ENCODE measurements around the gene LEKR1. TPM values are rescaled to one million over a fixed set of nuclear protein-coding genes. Genes with fewer than 3 reads are reported as not detected.
"Not testable (repeated sequence)": the region's sequence is repeated elsewhere in the genome, so short reads cannot be mapped to it uniquely, and the experiment has no call there.

The LEKR1 gene
- polyA plus RNA-seq, 4 donors, result 0.59 to 4.1 (median 2.4) TPM

- DNase-seq (ENCODE audit: low read depth in 4 of 4, low spot score in 3 of 4), result no peak
These were observed 22.0 kb upstream of the LEKR1 start for GRCh38 chr3:156803952-156804741.

- no peak for DNase-seq (ENCODE audit: low read depth in 4 of 4, low spot score in 3 of 4)
These were observed 19.5 kb upstream of the LEKR1 start for GRCh38 chr3:156806698-156807097.

GRCh38 chr3:156808025-156808424 lies 18.1 kb upstream of the LEKR1 start:
- DNase-seq (ENCODE audit: low read depth in 4 of 4, low spot score in 3 of 4), result no peak

- DNase-seq (ENCODE audit: low read depth in 4 of 4, low spot score in 3 of 4), result no peak
These were observed 14.9 kb upstream of the LEKR1 start for GRCh38 chr3:156811089-156811862.

- DNase-seq (ENCODE audit: low read depth in 4 of 4, low spot score in 3 of 4), result no peak
These were observed 13.4 kb upstream of the LEKR1 start for GRCh38 chr3:156812521-156813335.

- no peak for DNase-seq (ENCODE audit: low read depth in 4 of 4, low spot score in 3 of 4)
These were observed 11.9 kb upstream of the LEKR1 start for GRCh38 chr3:156814295-156814694.

- no peak for DNase-seq (ENCODE audit: low read depth in 4 of 4, low spot score in 3 of 4)
These were observed 9.9 kb upstream of the LEKR1 start for GRCh38 chr3:156816091-156816793.

- DNase-seq (ENCODE audit: low read depth in 4 of 4, low spot score in 3 of 4), result peak in 2 of 4 donors; percentile 50 to 61
These were observed 9.1 kb upstream of the LEKR1 start for GRCh38 chr3:156816794-156817645.

- DNase-seq (ENCODE audit: low read depth in 4 of 4, low spot score in 3 of 4), result no peak
These were observed 8.4 kb upstream of the LEKR1 start for GRCh38 chr3:156817646-156818272.

- DNase-seq (ENCODE audit: low read depth in 4 of 4, low spot score in 3 of 4), result no peak
These were observed 7.9 kb upstream of the LEKR1 start for GRCh38 chr3:156818273-156818651.

GRCh38 chr3:156818890-156819289 lies 7.3 kb upstream of the LEKR1 start:
- DNase-seq (ENCODE audit: low read depth in 4 of 4, low spot score in 3 of 4), result no peak

- no peak for DNase-seq (ENCODE audit: low read depth in 4 of 4, low spot score in 3 of 4)
These were observed 6.1 kb upstream of the LEKR1 start for GRCh38 chr3:156819842-156820691.

- DNase-seq (ENCODE audit: low read depth in 4 of 4, low spot score in 3 of 4), result no peak
These were observed 5.5 kb upstream of the LEKR1 start for GRCh38 chr3:156820692-156821080.

GRCh38 chr3:156822626-156823260 lies 3.4 kb upstream of the LEKR1 start:
- DNase-seq (ENCODE audit: low read depth in 4 of 4, low spot score in 3 of 4), result not testable (repeated sequence)

- no peak for DNase-seq (ENCODE audit: low read depth in 4 of 4, low spot score in 3 of 4)
These were observed 384 bp upstream of the LEKR1 start for GRCh38 chr3:156825795-156826143.

- no peak for DNase-seq (ENCODE audit: low read depth in 4 of 4, low spot score in 3 of 4)
These were observed 1.0 kb downstream of the LEKR1 start for GRCh38 chr3:156826896-156827882.

GRCh38 chr3:156831006-156831405 lies 4.9 kb downstream of the LEKR1 start:
- DNase-seq (ENCODE audit: low read depth in 4 of 4, low spot score in 3 of 4), result no peak
